IMR-90 (cell line): ENCODE results near the gene HSP90AA1. TPM values are rescaled to one million over a fixed set of nuclear protein-coding genes. Genes with fewer than 3 reads are reported as not detected.

ENCODE experiments used
- ATAC-seq: fragments of 200-7000 bp; cut with Tn5 transposase; 2 replicates; pipeline ENCODE4 v1.9.1; 2020; ENCODE audit warnings: low read depth, mild to moderate bottlenecking, moderate library complexity
- BruUV-seq: library from RNA; stranded (reverse); fragments of 400-500 nt; replicated peaks from 2 replicates; lab custom pipeline; 2021; lab: Mats Ljungman, UMichigan
- CTCF ChIA-PET: fragments of 300-600 bp; formaldehyde crosslinking; extraction: SDS; loops from one replicate; lab custom pipeline; 2021; ENCODE audit warnings: antibody characterized with exemption; lab: Yijun Ruan, JAX
- POLR2A ChIA-PET: fragments of 300-600 bp; sonication (Branson Sonifier 250); formaldehyde crosslinking; loops from one replicate; lab custom pipeline; 2022; ENCODE audit warnings: antibody characterized with exemption; ENCODE audit not compliant: unreplicated experiment; lab: Charles Lee
- DNase-seq: peaks from one replicate; pipeline ENCODE4 v3.0.0; 2013
- H2AFZ ChIP-seq: replicated peaks from 2 replicates; pipeline ENCODE3; 2013; ENCODE audit warnings: low read length, mild to moderate bottlenecking; ENCODE audit not compliant: poor library complexity
- H2AK5ac ChIP-seq: 2 replicates; pipeline ENCODE4 v1.6.1; 2013; ENCODE audit warnings: low read depth, low read length, inconsistent platforms
- H2AK9ac ChIP-seq: replicated peaks from 2 replicates; pipeline ENCODE3; 2013; ENCODE audit warnings: mild to moderate bottlenecking, low read depth, low read length, moderate library complexity; ENCODE audit not compliant: poor library complexity
- H2BK120ac ChIP-seq: 2 replicates; pipeline ENCODE4 v1.6.1; 2013; ENCODE audit warnings: low read depth, low read length, inconsistent platforms
- H2BK15ac ChIP-seq: 3 replicates; pipeline ENCODE4 v1.6.1; 2013; ENCODE audit warnings: low read depth, low read length, inconsistent platforms
- H2BK20ac ChIP-seq: 2 replicates; pipeline ENCODE4 v1.6.1; 2013; ENCODE audit warnings: low read depth, mild to moderate bottlenecking, inconsistent platforms, low read length, moderate library complexity
- H2BK5ac ChIP-seq: 2 replicates; pipeline ENCODE4 v1.6.1; 2013; ENCODE audit warnings: mild to moderate bottlenecking, low read depth, low read length, inconsistent platforms; ENCODE audit not compliant: poor library complexity, severe bottlenecking
- H3K14ac ChIP-seq: replicated peaks from 2 replicates; pipeline ENCODE4 v1.6.1; 2013; ENCODE audit warnings: low read depth, low read length, inconsistent platforms
- H3K18ac ChIP-seq: 2 replicates; pipeline ENCODE4 v1.6.1; 2013; ENCODE audit warnings: low read depth, low read length, control low read depth
- H3K23ac ChIP-seq: 2 replicates; pipeline ENCODE4 v1.6.1; 2013; ENCODE audit warnings: low read depth, low read length, inconsistent platforms
- H3K27ac ChIP-seq: 2 replicates; pipeline ENCODE4 v1.5.1; 2013; ENCODE audit warnings: mild to moderate bottlenecking, control low read depth, low read length; ENCODE audit not compliant: insufficient read depth
- H3K27me3 ChIP-seq: 2 replicates; pipeline ENCODE4 v1.6.1; 2013; ENCODE audit warnings: low read length; ENCODE audit not compliant: control insufficient read depth, insufficient read depth
- H3K36me3 ChIP-seq: 2 replicates; pipeline ENCODE4 v1.6.1; 2013; ENCODE audit warnings: low read length, mixed read lengths; ENCODE audit not compliant: control insufficient read depth, insufficient read depth
- H3K4ac ChIP-seq: 2 replicates; pipeline ENCODE4 v1.6.1; 2013; ENCODE audit warnings: low read depth, low read length, inconsistent platforms
- H3K4me1 ChIP-seq: 2 replicates; pipeline ENCODE4 v1.6.1; 2013; ENCODE audit warnings: low read length, mixed read lengths; ENCODE audit not compliant: control insufficient read depth, insufficient read depth
- H3K4me2 ChIP-seq: 2 replicates; pipeline ENCODE4 v1.6.1; 2013; ENCODE audit warnings: low read depth, mild to moderate bottlenecking, control low read depth, low read length, moderate library complexity
- H3K4me3 ChIP-seq: 2 replicates; pipeline ENCODE4 v1.5.1; 2013; ENCODE audit warnings: low read depth, mild to moderate bottlenecking, control low read depth, low read length, moderate library complexity; ENCODE audit not compliant: insufficient read depth
- H3K56ac ChIP-seq: 2 replicates; pipeline ENCODE4 v1.6.1; 2013; ENCODE audit warnings: low read length, inconsistent platforms; ENCODE audit not compliant: insufficient read depth; ENCODE audit errors: extremely low read depth
- H3K79me1 ChIP-seq, 2 experiments: 2 replicates each; pipeline ENCODE4 v1.6.1; 2013; ENCODE audit warnings: low read length in 2 of 2, inconsistent platforms in 1 of 2, low read depth in 1 of 2
- H3K9ac ChIP-seq: 2 replicates; pipeline ENCODE4 v1.6.1; 2013; ENCODE audit warnings: low read depth, low read length, control low read depth
- H3K9me1 ChIP-seq: 2 replicates; pipeline ENCODE4 v1.6.1; 2013; ENCODE audit warnings: low read length, inconsistent platforms; ENCODE audit not compliant: insufficient read depth
- H3K9me3 ChIP-seq: 2 replicates; pipeline ENCODE4 v1.6.1; 2013; ENCODE audit warnings: low read length; ENCODE audit not compliant: control insufficient read depth, insufficient read depth
- H4K20me1 ChIP-seq: 2 replicates; pipeline ENCODE4 v1.6.1; 2013; ENCODE audit warnings: low read length, inconsistent platforms; ENCODE audit not compliant: insufficient read depth
- H4K5ac ChIP-seq: 2 replicates; pipeline ENCODE4 v1.6.1; 2013; ENCODE audit warnings: mild to moderate bottlenecking, low read depth, low read length, control low read depth
- H4K8ac ChIP-seq, 2 experiments: 2 replicates each; pipeline ENCODE4 v1.6.1; 2013; ENCODE audit warnings: low read depth in 2 of 2, low read length in 2 of 2, control low read depth in 1 of 2, inconsistent platforms in 1 of 2
- H4K91ac ChIP-seq: 2 replicates; pipeline ENCODE4 v1.6.1; 2013; ENCODE audit warnings: low read depth, low read length, inconsistent platforms; ENCODE audit not compliant: insufficient read depth
- RFX5 ChIP-seq: IDR thresholded peaks from 2 replicates; pipeline ENCODE4 v1.8.0; 2012; ENCODE audit warnings: low read depth, mild to moderate bottlenecking, low read length, moderate library complexity
- WGBS, 2 experiments: methylation state at CpG; one replicate each; pipeline versions ENCODE4 v1.1.5 to v1.1.7; 2013; ENCODE audit warnings: missing lambda C conversion rate in 2 of 2; ENCODE audit not compliant: insufficient read length in 1 of 2; ENCODE audit errors: extremely low coverage in 2 of 2; 5-methylcytosine and 5-hydroxymethylcytosine counted together
- dilution Hi-C: fragments of 300-500 bp; cut with HindIII; formaldehyde crosslinking; loops from one replicate; pipeline ENCODE4 v1.14.3; 2018; ENCODE audit warnings: low sequenced_read_pairs; ENCODE audit not compliant: unreplicated experiment
- in situ Hi-C: fragments of 300-500 bp; cut with MboI; formaldehyde crosslinking; loops from 3 replicates; pipeline ENCODE4 v1.14.3; 2019; ENCODE audit warnings: low sequenced_read_pairs, inconsistent platforms, mixed read lengths
- intact Hi-C: fragments of 100-400 bp; cut with micrococcal nuclease; formaldehyde crosslinking; loops from 2 replicates; pipeline ENCODE4 v1.10.0; 2022
- polyA plus RNA-seq, 3 experiments: library from polyadenylated mRNA; depleted of rRNA; stranded (reverse); fragments of >200 nt; gene quantifications; 2 replicates each; pipeline ENCODE4 v1.2.3, GENCODE V29; 2012; ENCODE audit warnings: low replicate concordance in 1 of 3
- total RNA-seq: library from RNA; depleted of rRNA; stranded (reverse); fragments of >200 nt; gene quantifications from 2 replicates; pipeline ENCODE4 v1.2.3, GENCODE V29; 2012

HSP90AA1 gene
- total and polyA plus RNA-seq, 2 of the 4 experiments (the other 2 are of a cell fraction), result 535 to 578 TPM

GRCh38 chr14:102050625-102051024, 36.2 kb downstream of the HSP90AA1 start:
- Histone ChIP-seq H2AFZ (no peak overlapping the region), H3K18ac (no peak overlapping the region), H3K27me3 (no peaks in the 10 kb centered on the region), H4K8ac (no peak overlapping the region), H4K91ac (no peak overlapping the region), H3K23ac (no peak overlapping the region), H3K4ac (no peak overlapping the region), H4K5ac (no peak overlapping the region), H3K4me2 (no peak overlapping the region), H3K9ac (no peak overlapping the region), H3K79me1 (peaks cover 3 to 14% of the 10 kb centered on the region in 2 experiments; a peak in 3 of 4 replicates), H3K4me3 (no peak overlapping the region), H2BK120ac (no peak overlapping the region), H4K20me1 (peaks cover 9% of the 10 kb centered on the region), H3K9me1 (0 out of 2 replicates have a peak, but pooled peaks cover 4% of the 10 kb centered on the region), H3K14ac (no peak overlapping the region), H2AK9ac (no peak overlapping the region), H3K4me1 (peaks cover 12% of the 10 kb centered on the region), H2AK5ac (no peak overlapping the region), H2BK20ac (no peak overlapping the region), H2BK15ac (no peak overlapping the region), H3K27ac (no peak overlapping the region; the same call in 1 of the 2 replicates), H3K56ac (no peak overlapping the region), H3K36me3 (peaks cover 72% of the 10 kb centered on the region), H2BK5ac (no peak overlapping the region), H3K9me3 (no peaks in the 10 kb centered on the region)
- DNase-seq (peak; percentile 82), ATAC-seq (peak; percentile 73)
- in situ Hi-C loops, result no loop called here
- BruUV-seq, result no TSS peak
- ChIA-PET CTCF (interaction anchor here (1.1 kb wide), 1 partner anchor 45 kb away, joined by 3 read pairs; no protein-coding TSS in a partner anchor), POLR2A (no interaction called here)
- dilution Hi-C loops, result no loop called here
- no peak for TF ChIP-seq RFX5
- intact Hi-C loops, result no loop called here
- WGBS, 2 experiments, result 60% methylated on average over 3 of the region's 11 CpGs; no CpG with 5 or more reads in 1 of the 2 experiments
